GM20431 (cell line): ENCODE measurements around the gene MYADM.

Experiments used
- in situ Hi-C: fragments of 300-500 bp; cut with MseI, MboI; formaldehyde crosslinking; loops from one replicate; pipeline ENCODE4 v1.15.0; 2020; ENCODE audit warnings: low sequenced_read_pairs; ENCODE audit not compliant: unreplicated experiment

MYADM gene

GRCh38 chr19:53882391-53883050 is 14.8 kb downstream of the MYADM start:
- in situ Hi-C loops = no loop called here

DNA sequence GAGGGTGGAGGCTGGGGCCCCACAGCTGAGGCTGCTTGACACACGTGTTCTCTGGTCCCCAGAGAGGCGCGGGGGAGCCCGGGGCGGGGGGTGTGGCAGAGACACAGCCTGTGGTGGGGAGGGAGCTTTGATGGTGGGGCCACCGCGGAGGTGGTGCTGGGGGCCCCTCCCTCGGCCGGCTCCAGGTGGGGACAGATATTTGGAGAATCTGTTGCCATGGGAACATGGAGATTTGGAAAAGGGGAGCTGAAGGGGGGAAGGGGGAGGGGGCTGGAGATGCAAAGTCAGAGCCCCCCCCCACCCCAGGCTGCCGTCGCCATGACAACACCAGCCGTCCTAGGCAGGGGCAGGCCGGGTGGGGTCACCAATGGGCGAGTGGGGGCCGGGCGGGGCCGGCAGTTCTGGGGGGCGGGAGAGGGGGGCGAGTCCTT is 15.6 kb downstream of the MYADM start:
- in situ Hi-C loops = no loop called here

- in situ Hi-C loops = no loop called here
Measured at GRCh38 chr19:53883741-53884140, 16.1 kb downstream of the MYADM start.

GRCh38 chr19:53884256-53884655 is 16.6 kb downstream of the MYADM start:
- in situ Hi-C loops = no loop called here

GRCh38 chr19:53885036-53885435 is 17.4 kb downstream of the MYADM start:
- in situ Hi-C loops = no loop called here

GRCh38 chr19:53892301-53892980 is 24.8 kb downstream of the MYADM start:
- in situ Hi-C loops = no loop called here

DNA sequence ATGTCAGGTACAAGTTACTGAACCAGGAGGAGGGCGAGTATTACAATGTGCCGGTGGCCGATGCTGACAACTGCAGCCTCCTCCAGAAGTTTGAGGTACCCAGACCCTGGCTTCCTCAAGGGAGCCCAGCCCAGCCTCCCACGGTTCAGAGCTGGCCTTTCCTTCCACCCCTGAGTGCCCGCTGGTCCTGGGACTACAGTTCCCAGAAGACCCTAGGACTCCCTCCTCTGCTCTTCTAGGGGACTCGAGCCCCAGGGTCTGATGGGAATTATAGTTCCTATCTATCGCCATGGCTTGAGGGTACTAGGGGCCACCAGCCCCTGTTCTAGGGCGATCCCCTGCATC is 25.3 kb downstream of the MYADM start:
- in situ Hi-C loops = no loop called here

DNA sequence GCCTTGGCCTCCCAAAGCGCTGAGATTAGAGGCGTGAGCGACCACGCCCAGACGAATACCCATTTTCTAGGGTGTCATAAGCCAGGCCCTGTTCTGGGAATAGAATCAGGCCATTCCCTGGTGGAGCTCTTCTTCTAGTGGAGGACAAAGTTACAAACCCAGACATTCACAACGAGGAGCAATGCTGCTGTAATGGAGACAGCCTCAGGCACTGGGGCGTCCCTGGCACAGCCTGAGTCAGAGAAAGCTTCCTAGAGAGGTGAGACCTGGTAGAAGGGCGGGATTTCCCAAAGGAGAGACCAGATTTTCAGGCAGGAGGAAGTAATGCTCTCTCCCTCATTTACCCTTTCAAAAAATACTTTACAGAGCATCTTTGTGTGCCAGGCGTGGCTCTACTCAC is 27.0 kb downstream of the MYADM start:
- in situ Hi-C loops = no loop called here

DNA sequence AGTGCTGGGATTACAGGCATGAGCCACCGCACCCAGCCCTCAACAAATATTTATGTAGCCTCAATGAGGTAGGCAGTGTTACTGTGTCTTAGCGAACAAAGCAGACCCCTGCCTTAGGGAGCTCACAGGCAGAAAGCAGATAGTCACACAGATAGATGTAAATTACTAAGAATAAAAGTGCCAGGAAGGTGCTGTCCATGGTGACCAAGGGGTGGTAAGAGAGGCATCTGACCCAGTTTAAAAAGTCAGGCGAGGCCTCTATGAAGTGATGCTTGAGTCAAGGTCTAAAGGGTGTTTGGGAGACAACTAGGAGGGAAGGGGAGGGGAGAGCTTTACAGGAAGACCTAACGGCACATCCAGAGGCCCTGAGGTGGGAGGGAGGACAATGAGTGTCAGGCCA is 29.0 kb downstream of the MYADM start:
- in situ Hi-C loops = no loop called here

DNA sequence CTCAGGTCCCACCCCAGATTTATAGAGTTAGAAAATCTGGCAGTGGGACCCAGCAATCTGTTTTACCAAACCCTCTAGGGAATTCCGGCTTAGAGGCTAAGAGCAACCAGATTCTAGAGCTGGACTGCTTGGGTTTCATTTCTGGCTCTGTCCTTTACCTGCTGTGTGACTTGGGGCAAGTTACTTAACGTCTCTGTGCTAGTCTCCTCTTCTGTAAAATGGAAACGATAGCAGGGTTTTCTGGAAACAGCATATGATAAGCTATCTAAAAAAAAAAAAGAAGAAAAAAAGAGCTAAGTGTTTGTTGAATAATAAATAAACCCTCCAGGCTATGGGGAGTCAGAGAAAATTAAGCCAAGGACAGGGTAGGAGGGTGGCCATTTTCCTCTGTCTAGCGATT is 29.8 kb downstream of the MYADM start:
- in situ Hi-C loops = no loop called here

GRCh38 chr19:53898166-53898565 is 30.5 kb downstream of the MYADM start:
- in situ Hi-C loops = no loop called here

DNA sequence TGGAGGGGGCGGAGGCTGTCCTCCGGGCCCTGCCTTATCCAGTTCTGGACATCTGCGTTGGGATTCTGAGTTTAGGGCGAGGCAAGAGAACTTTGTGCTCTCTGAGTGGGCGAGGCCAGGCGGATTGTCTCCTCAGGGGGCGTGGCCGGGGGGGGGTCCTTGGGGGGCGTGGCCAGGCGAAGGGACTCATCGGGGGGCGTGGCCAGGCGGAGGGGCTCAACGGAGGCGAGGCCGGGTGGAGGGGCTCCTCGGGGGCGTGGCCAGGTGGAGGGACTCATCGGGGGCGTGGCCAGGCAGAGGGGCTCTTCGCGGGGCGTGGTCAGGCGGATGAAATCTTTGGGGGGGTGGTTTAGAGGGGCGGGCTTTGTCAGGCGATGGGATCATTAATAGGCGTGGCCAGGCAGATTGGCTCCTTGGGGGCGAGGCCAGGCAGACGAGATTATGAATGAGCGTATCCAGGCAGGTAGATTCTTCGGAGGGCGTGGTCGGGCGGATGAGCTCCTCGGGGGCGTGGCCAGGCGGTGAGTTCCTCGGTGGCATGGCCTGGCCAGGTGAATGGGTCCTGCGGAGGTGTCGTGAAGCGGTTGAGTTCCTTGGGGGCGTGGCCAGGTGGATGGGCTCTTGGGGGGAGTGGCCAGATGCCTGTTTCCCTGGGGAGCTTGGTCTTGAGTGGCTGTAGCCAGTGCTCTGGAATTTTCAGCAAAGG is 31.1 kb downstream of the MYADM start:
- in situ Hi-C loops = no loop called here

DNA sequence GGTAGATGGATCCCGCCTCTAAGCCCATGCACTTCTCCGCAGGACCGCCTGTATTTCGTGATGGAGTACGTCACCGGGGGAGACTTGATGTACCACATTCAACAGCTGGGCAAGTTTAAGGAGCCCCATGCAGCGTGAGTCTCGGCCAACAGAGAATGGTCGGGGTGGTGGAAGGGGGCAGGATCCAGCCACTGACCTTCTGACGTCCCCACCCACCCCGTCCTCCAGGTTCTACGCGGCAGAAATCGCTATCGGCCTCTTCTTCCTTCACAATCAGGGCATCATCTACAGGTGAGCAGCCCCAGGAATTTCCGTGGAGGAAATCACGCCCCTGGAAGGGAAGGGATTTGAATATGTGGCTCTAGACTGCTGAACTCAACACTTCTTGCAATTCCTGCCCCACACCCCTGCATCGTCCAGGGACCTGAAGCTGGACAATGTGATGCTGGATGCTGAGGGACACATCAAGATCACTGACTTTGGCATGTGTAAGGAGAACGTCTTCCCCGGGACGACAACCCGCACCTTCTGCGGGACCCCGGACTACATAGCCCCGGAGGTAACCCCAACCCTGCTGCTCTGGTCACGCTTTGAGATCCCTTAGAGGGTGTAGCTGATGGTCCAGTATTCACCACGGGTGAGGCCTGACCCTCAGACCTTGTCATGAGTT is 32.6 kb downstream of the MYADM start:
- in situ Hi-C loops = no loop called here

- in situ Hi-C loops = no loop called here
Measured at GRCh38 chr19:53903055-53903680, 35.5 kb downstream of the MYADM start.

DNA sequence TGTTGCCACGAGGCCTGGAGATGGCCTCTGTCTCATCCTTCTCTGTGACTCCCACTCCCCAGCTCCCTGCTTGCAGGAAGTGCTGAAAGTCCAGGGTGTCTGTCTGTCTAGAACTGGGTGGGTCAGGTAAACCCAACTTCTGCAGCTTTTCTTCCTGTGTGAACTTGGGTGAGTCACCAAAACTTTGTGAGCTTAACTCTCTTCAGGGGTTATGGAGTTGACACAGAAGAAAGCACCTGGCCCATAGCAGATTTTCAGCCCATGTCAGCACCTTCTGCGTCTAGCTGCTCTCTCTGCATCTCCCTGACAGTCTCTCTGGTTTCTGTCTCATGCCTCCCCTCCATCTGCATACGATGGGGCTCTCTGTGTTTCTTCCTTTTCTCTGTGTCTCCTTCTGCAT is 37.2 kb downstream of the MYADM start:
- in situ Hi-C loops = no loop called here

DNA sequence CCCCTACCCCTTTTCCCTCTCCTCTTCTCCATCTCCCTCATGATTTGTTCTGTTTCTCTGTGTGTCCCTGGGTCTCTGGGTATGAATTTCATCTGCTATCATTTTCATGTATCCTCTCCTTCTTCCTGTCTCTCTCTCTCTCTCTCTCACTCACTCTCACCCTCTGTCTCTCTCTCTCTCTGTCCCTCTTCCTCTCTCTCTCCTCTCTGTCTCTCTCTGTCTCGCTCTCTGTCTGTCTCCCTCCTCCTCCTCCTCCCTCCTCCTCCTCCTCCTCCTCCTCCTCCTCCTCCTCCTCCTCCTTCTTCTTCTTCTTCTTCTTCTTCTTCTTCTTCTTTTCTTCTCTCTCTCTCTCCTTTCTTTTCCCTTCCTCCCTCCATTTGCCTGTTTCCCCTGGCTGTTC is 38.1 kb downstream of the MYADM start:
- in situ Hi-C loops = no loop called here

- in situ Hi-C loops = no loop called here
Measured at GRCh38 chr19:53906211-53907192, 38.8 kb downstream of the MYADM start.

DNA sequence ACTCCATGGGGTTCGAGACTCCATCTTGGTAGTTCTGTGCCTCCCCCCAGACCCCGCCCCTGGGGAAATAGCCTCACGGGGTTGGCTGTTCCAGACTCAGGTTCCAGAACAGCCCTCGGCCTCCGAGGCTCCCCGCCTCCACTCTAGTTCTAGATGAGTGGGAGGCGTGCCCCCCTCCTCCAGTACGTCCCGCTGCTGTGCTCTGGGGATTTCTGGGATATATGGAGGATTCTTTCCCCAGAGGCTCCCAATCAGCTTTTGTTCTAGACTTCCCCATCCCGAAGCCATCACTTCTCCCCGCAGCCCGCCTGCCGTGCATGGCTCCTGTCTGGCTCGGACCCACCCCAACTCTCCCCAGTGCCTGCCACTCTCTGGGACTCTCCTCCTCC is 39.5 kb downstream of the MYADM start:
- in situ Hi-C loops = no loop called here

DNA sequence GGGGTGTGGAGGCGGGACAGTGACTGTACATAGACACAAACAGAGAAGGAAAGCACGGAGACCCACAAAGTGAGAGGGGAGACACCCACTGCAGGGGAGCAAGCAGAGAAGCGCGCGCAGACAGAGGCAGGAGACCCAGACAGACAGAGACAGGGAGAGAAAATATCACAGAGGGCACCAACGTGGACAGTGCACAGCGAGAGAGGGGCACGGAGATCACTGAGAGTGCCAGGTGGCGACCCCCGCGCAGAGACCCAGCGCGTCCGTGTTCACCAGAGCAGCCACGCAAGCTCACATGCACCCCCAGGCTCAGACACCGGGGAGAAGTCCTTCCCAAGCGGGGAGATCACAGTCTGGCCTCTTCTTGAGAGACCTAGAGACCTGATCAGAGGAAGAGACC is 40.0 kb downstream of the MYADM start:
- in situ Hi-C loops = no loop called here
